B cell (primary cell): Measurements from ENCODE around the gene CHST10. TPM values are rescaled to one million over a fixed set of nuclear protein-coding genes. Genes with fewer than 3 reads are reported as not detected.

ENCODE experiments used
- ATAC-seq: fragments of 200-7000 bp; cut with Tn5 transposase; one replicate; pipeline ENCODE4 v1.10.0; 2021; ENCODE audit warnings: low read depth, mild to moderate bottlenecking, moderate number of reproducible peaks, moderate library complexity
- CTCF ChIA-PET: fragments of 350-600 bp; sonication (Branson Sonifier 250); formaldehyde crosslinking; loops from one replicate; lab custom pipeline; 2021; ENCODE audit warnings: antibody characterized with exemption, inconsistent platforms; lab: Charles Lee
- POLR2A ChIA-PET: fragments of 350-600 bp; sonication (Branson Sonifier 250); formaldehyde crosslinking; loops from one replicate; lab custom pipeline; 2021; ENCODE audit warnings: antibody characterized with exemption; lab: Charles Lee
- DNase-seq: peaks from one replicate; pipeline ENCODE4 v3.0.0; 2013
- H2AFZ ChIP-seq: 2 replicates; pipeline ENCODE4 v1.6.1; 2012; ENCODE audit warnings: mild to moderate bottlenecking, low read depth, low read length; ENCODE audit not compliant: insufficient read depth, poor library complexity, severe bottlenecking
- H3K27ac ChIP-seq, 2 donors: 1 replicate in 1 of 2; 2 replicates in 1 of 2; pipeline ENCODE4 v1.5.1; 2012 to 2013; ENCODE audit warnings: low read length in 2 of 2, mild to moderate bottlenecking in 2 of 2, moderate library complexity in 1 of 2
- H3K27me3 ChIP-seq, 4 experiments: fragments of 200-600 bp in 1 of 4; sonication (generic) in 1 of 4; replicated peaks in 1 of 4; 1 replicate in 2 of 4; 2 replicates in 2 of 4; pipeline versions ENCODE4 v1.6.1 to v1.7.0; 2013 to 2016; ENCODE audit warnings: low read length in 3 of 4, mild to moderate bottlenecking in 2 of 4, mixed read lengths in 1 of 4, moderate library complexity in 1 of 4; ENCODE audit not compliant: insufficient read depth in 4 of 4, control insufficient read depth in 3 of 4; ENCODE audit errors: control extremely low read depth in 1 of 4
- H3K36me3 ChIP-seq, 2 experiments: replicated peaks in 1 of 2; 1 replicate in 1 of 2; 2 replicates in 1 of 2; pipeline versions ENCODE4 v1.6.1 to v1.7.1; 2013; ENCODE audit warnings: low read length in 1 of 2; ENCODE audit not compliant: insufficient read depth in 2 of 2, control insufficient read depth in 1 of 2; ENCODE audit errors: control extremely low read depth in 1 of 2, extremely low read depth in 1 of 2
- H3K4me1 ChIP-seq, 2 donors: fragments of 200-600 bp in 1 of 2; sonication (generic) in 1 of 2; 1 replicate in 1 of 2; 2 replicates in 1 of 2; pipeline versions ENCODE4 v1.5.1 to v1.6.1; 2013 to 2017; ENCODE audit warnings: low read length in 2 of 2; ENCODE audit not compliant: control insufficient read depth in 2 of 2, insufficient read depth in 2 of 2
- H3K4me2 ChIP-seq: replicated peaks from 2 replicates; pipeline ENCODE3; 2012; ENCODE audit warnings: mild to moderate bottlenecking, low read depth, low read length; ENCODE audit not compliant: poor library complexity, severe bottlenecking
- H3K4me3 ChIP-seq, 5 experiments: fragments of 200-600 bp in 1 of 5; sonication (generic) in 1 of 5; 1 replicate in 3 of 5; 2 replicates in 2 of 5; pipeline versions ENCODE4 v1.5.1 to v1.7.0; 2011 to 2016; ENCODE audit warnings: low read length in 4 of 5, mild to moderate bottlenecking in 4 of 5, low read depth in 2 of 5, control low read depth in 1 of 5, moderate library complexity in 1 of 5; ENCODE audit not compliant: insufficient read depth in 1 of 5; ENCODE audit errors: control extremely low read depth in 1 of 5, extremely low read depth in 1 of 5
- H3K79me2 ChIP-seq: fragments of 200-600 bp; sonication (generic); one replicate; pipeline ENCODE4 v1.6.0; 2016; ENCODE audit warnings: low read length; ENCODE audit not compliant: control insufficient read depth, insufficient read depth
- H3K9ac ChIP-seq: fragments of 200-600 bp; sonication (generic); 2 replicates; pipeline ENCODE4 v1.6.1; 2017; ENCODE audit warnings: mild to moderate bottlenecking, low read length, moderate library complexity
- H3K9me3 ChIP-seq, 3 donors: one replicate each; pipeline versions ENCODE4 v1.6.1 to v1.7.1; 2013; ENCODE audit warnings: low read length in 2 of 3; ENCODE audit not compliant: control insufficient read depth in 2 of 3, insufficient read depth in 1 of 3; ENCODE audit errors: control extremely low read depth in 1 of 3
- H4K20me1 ChIP-seq: 2 replicates; pipeline ENCODE4 v1.6.0; 2012; ENCODE audit warnings: mild to moderate bottlenecking, low read length; ENCODE audit not compliant: insufficient read depth, control insufficient read depth, poor library complexity, severe bottlenecking
- H3K27ac Mint-ChIP-seq: one replicate; pipeline ENCODE4 v1.8.0; 2021; ENCODE audit warnings: mixed read lengths
- H3K27me3 Mint-ChIP-seq: one replicate; pipeline ENCODE4 v1.8.0; 2021; ENCODE audit warnings: mixed read lengths
- H3K4me1 Mint-ChIP-seq: one replicate; pipeline ENCODE4 v1.8.0; 2021; ENCODE audit warnings: mixed read lengths
- H3K4me3 Mint-ChIP-seq: one replicate; pipeline ENCODE4 v1.8.0; 2021; ENCODE audit warnings: mixed read lengths
- H3K9me3 Mint-ChIP-seq: one replicate; pipeline ENCODE4 v1.8.0; 2022; ENCODE audit warnings: mixed read lengths; ENCODE audit not compliant: insufficient read depth
- CTCF ChIP-seq: fragments of 200-600 bp; IDR thresholded peaks from one replicate; pipeline ENCODE4 v1.8.0; 2022; ENCODE audit warnings: antibody characterized with exemption, mild to moderate bottlenecking
- EZH2 ChIP-seq: IDR thresholded peaks from 2 replicates; pipeline ENCODE4 v1.6.1; 2012; ENCODE audit warnings: borderline replicate concordance, low read depth, mild to moderate bottlenecking, moderate library complexity, low read length; ENCODE audit not compliant: insufficient read depth, poor library complexity, severe bottlenecking
- WGBS: methylation state at CpG from one replicate; pipeline ENCODE4 v1.1.5; 2013; ENCODE audit warnings: missing lambda C conversion rate; ENCODE audit not compliant: insufficient coverage; 5-methylcytosine and 5-hydroxymethylcytosine counted together
- intact Hi-C: fragments of 100-400 bp; cut with micrococcal nuclease; formaldehyde crosslinking; loops from one replicate; pipeline ENCODE4 v1.10.0; 2022
- polyA plus RNA-seq: library from polyadenylated mRNA; depleted of rRNA; stranded (reverse); fragments of >200 nt; gene quantifications from 2 replicates; pipeline ENCODE4 v1.2.3, GENCODE V29; 2012
- total RNA-seq, 2 donors: library from RNA; stranded (reverse); fragments of 120-200 nt in 1 of 2; gene quantifications; 1 replicate in 1 of 2; 2 replicates in 1 of 2; pipeline versions ENCODE4 v1.2.3 to v1.2.4, GENCODE V29; 2013 to 2022

Gene CHST10
- total and polyA plus RNA-seq, 2 donors (not counting 1 experiment from before 2014, with no cell fraction given) = 5.2 to 9.9 TPM

GRCh38 chr2:100451092-100451491 is 33.6 kb upstream of the CHST10 start:
- ChIA-PET POLR2A (no interaction called here), CTCF (interaction anchor here (1.0 kb wide), 1 partner anchor 21 kb away, joined by 3 read pairs; no protein-coding TSS in a partner anchor)
- H3K4me2 ChIP-seq = no peak overlapping the region
- no peaks in the 10 kb centered on the region for H3K79me2 ChIP-seq
- peaks cover 1 to 5% (median 4%) of the 10 kb centered on the region in 3 donors for H3K9me3 ChIP-seq
- ATAC-seq = no peak
- DNase-seq = no peak
- peaks cover 2% of the 10 kb centered on the region for H3K4me1 Mint-ChIP-seq
- TF ChIP-seq EZH2 (no peak), CTCF (no peak)
- H3K4me1 ChIP-seq = no peaks in the 10 kb centered on the region
- no peak overlapping the region for H3K27ac ChIP-seq
- H3K9me3 Mint-ChIP-seq = peaks cover 3% of the 10 kb centered on the region
- H3K27me3 ChIP-seq = peaks cover 0 to 7% (median 0%) of the 10 kb centered on the region in 4 experiments
- intact Hi-C loops = no loop called here
- no peak overlapping the region for H3K4me3 Mint-ChIP-seq
- WGBS = 90% methylated on average over 3 of the region's 5 CpGs
- peaks cover 7% of the 10 kb centered on the region for H3K27me3 Mint-ChIP-seq
- H3K4me3 ChIP-seq = no peak overlapping the region
- no peak overlapping the region for H2AFZ ChIP-seq
- H3K36me3 ChIP-seq = no peaks in the 10 kb centered on the region
- no peak overlapping the region for H3K27ac Mint-ChIP-seq
- H4K20me1 ChIP-seq = no peaks in the 10 kb centered on the region
- no peak overlapping the region for H3K9ac ChIP-seq

- Mint-ChIP-seq H3K4me3 (no peak overlapping the region), H3K27ac (no peak overlapping the region), H3K27me3 (peaks cover 4% of the 10 kb centered on the region), H3K9me3 (no peaks in the 10 kb centered on the region), H3K4me1 (no peaks in the 10 kb centered on the region)
- Histone ChIP-seq H3K9ac (no peak overlapping the region), H3K4me2 (no peak overlapping the region), H3K4me3 (no peak overlapping the region), H3K4me1 (no peaks in the 10 kb centered on the region), H3K27ac (no peak overlapping the region), H3K27me3 (peaks cover 0 to 7% (median 0%) of the 10 kb centered on the region in 4 experiments), H3K9me3 (peaks cover 0 to 8% (median 0%) of the 10 kb centered on the region in 3 donors), H4K20me1 (no peaks in the 10 kb centered on the region), H3K36me3 (no peaks in the 10 kb centered on the region), H3K79me2 (no peaks in the 10 kb centered on the region), H2AFZ (no peak overlapping the region)
- TF ChIP-seq CTCF = no peak
- no peak for TF ChIP-seq EZH2
- intact Hi-C loops = no loop called here
- ChIA-PET CTCF (no interaction called here), POLR2A (no interaction called here)
- no peak for DNase-seq
- ATAC-seq = no peak
- 89% methylated on average over 1 of the region's 2 CpGs for WGBS
Measured at GRCh38 chr2:100446696-100447095, 29.2 kb upstream of the CHST10 start.
